Measurements from ENCODE around the gene RFX5.

- TF ChIP-seq CTCF (IDR thresholded peaks at IDR 0.05) (no peak), POLR2A (IDR thresholded peaks at IDR 0.05) (no peak)
Measured at GRCh38 chr1:151324390-151324930, 22.6 kb downstream of the RFX5 start.
